ENCODE measurements around the gene CDH9.

CDH9 gene

GRCh38 chr5:26955161-26955560, 83.2 kb downstream of the CDH9 start:
- Histone ChIP-seq H3K4me3 (replicated peaks; ENCODE audit: insufficient read depth, low read length) (no peak overlapping the region), H3K27me3 (ENCODE audit: insufficient read depth, poor library complexity, severe bottlenecking) (no peaks in the 10 kb centered on the region), H3K27ac (replicated peaks) (no peak overlapping the region)
- TF ChIP-seq POLR2AphosphoS5 (IDR thresholded peaks at IDR 0.05; ENCODE audit: low read depth) (no peak), SPI1 (IDR thresholded peaks at IDR 0.05; ENCODE audit: borderline replicate concordance, low read depth) (no peak), CTCF (IDR thresholded peaks at IDR 0.05; ENCODE audit: insufficient read depth, low read length) (no peak), REST (IDR thresholded peaks at IDR 0.05; ENCODE audit: insufficient replicate concordance, low read depth) (no peak), GABPA (IDR thresholded peaks at IDR 0.05; ENCODE audit: low read depth) (no peak)
- no peak for DNase-seq (ENCODE audit: low read depth in 1 of 2, low spot score in 1 of 2)

- no peaks in the 10 kb centered on the region for H3K27me3 ChIP-seq (ENCODE audit: insufficient read depth, poor library complexity, severe bottlenecking)
- DNase-seq (ENCODE audit: low read depth in 1 of 2, low spot score in 1 of 2): no peak
- H3K4me3 ChIP-seq (replicated peaks; ENCODE audit: insufficient read depth, low read length): no peak overlapping the region
- no peak overlapping the region for H3K27ac ChIP-seq (replicated peaks)
- TF ChIP-seq CTCF (IDR thresholded peaks at IDR 0.05; ENCODE audit: insufficient read depth, low read length) (no peak), SPI1 (IDR thresholded peaks at IDR 0.05; ENCODE audit: borderline replicate concordance, low read depth) (no peak), POLR2AphosphoS5 (IDR thresholded peaks at IDR 0.05; ENCODE audit: low read depth) (no peak)
Measured at GRCh38 chr5:26948921-26949320, 89.5 kb downstream of the CDH9 start.

DNA sequence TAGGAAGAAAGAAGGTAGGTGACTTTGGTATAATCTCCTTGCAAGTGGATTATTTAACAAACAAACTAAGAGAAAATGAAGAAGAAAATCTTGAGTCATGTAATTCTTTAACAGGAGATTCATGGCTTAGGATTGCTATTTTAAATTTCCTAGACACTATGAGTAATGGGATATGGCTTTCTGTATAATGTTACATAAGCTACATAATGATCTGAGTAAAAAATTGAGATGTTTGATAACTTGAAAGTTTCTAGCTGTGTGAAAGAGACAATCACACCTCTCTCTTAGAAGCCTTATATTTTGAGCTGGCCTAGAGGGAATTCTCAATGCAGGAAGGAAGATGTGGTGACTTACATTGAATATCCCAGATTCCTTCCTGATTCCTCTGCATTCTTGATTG, 92.5 kb downstream of the CDH9 start:
- H3K27me3 ChIP-seq (ENCODE audit: insufficient read depth, poor library complexity, severe bottlenecking): no peaks in the 10 kb centered on the region
- no peak for DNase-seq (ENCODE audit: low read depth in 1 of 2, low spot score in 1 of 2)
- no peak for TF ChIP-seq CTCF (IDR thresholded peaks at IDR 0.05; ENCODE audit: insufficient read depth, low read length)
- no peak for TF ChIP-seq POLR2AphosphoS5 (IDR thresholded peaks at IDR 0.05; ENCODE audit: low read depth)
- no peak for TF ChIP-seq GABPA (IDR thresholded peaks at IDR 0.05; ENCODE audit: low read depth)
- TF ChIP-seq SPI1 (IDR thresholded peaks at IDR 0.05; ENCODE audit: borderline replicate concordance, low read depth): no peak
- no peak for TF ChIP-seq REST (IDR thresholded peaks at IDR 0.05; ENCODE audit: insufficient replicate concordance, low read depth)
- H3K27ac ChIP-seq (replicated peaks): no peak overlapping the region
- no peak overlapping the region for H3K4me3 ChIP-seq (replicated peaks; ENCODE audit: insufficient read depth, low read length)

DNA sequence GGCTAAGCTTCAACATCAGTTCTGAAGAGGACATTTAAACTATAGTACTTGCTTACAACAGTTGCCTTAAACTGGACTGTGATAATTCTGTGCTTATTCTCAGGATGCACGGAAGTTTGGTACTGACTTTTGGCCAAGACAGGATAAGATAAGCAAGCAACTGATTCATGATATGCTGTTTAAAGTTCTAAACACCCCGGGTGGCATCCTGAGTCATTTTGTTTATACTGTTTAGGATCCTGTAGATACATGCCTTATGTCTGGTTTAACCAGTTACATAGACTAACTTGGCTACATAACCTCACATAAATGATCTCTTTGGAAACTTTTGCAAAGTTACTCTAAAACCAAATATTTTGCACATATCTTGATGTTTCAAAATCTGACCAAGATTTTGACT, 95.9 kb downstream of the CDH9 start:
- H3K4me3 ChIP-seq (replicated peaks; ENCODE audit: insufficient read depth, low read length): no peak overlapping the region

More for the DNA sequence above, 95.9 kb downstream of the CDH9 start:
- Histone ChIP-seq H3K27me3 (ENCODE audit: insufficient read depth, poor library complexity, severe bottlenecking) (no peaks in the 10 kb centered on the region), H3K27ac (replicated peaks) (no peak overlapping the region)
- DNase-seq (ENCODE audit: low read depth in 1 of 2, low spot score in 1 of 2): no peak
- TF ChIP-seq POLR2AphosphoS5 (IDR thresholded peaks at IDR 0.05; ENCODE audit: low read depth) (no peak), REST (IDR thresholded peaks at IDR 0.05; ENCODE audit: insufficient replicate concordance, low read depth) (no peak), GABPA (IDR thresholded peaks at IDR 0.05; ENCODE audit: low read depth) (no peak), SPI1 (IDR thresholded peaks at IDR 0.05; ENCODE audit: borderline replicate concordance, low read depth) (no peak), CTCF (IDR thresholded peaks at IDR 0.05; ENCODE audit: insufficient read depth, low read length) (no peak)
